ENCODE results near the gene IL31. TPM values are rescaled to one million over a fixed set of nuclear protein-coding genes. Genes with fewer than 3 reads are reported as not detected.

Gene IL31
- total RNA-seq, 3 donors from 2014 or later = not detected

DNA sequence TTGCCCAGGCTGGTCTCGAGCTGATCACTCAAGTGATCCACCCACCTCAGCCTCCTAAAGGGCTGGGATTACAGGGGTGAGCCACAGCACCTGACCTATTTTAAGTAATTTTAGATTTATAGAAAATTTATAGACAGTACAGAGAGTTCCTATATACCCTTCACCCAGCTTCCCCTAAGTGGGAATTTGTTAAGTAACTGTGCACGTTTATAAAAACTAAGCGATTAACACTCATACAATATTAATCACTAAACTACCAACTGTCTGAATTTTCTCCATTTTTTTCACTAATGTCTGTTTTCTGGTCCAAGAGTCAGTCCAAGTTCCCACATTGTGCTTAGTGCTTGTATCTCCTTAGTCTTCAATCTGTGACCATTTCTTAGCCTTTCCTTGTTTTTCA lies 5.5 kb downstream of the IL31 start:
- TF ChIP-seq, protein P1, sequence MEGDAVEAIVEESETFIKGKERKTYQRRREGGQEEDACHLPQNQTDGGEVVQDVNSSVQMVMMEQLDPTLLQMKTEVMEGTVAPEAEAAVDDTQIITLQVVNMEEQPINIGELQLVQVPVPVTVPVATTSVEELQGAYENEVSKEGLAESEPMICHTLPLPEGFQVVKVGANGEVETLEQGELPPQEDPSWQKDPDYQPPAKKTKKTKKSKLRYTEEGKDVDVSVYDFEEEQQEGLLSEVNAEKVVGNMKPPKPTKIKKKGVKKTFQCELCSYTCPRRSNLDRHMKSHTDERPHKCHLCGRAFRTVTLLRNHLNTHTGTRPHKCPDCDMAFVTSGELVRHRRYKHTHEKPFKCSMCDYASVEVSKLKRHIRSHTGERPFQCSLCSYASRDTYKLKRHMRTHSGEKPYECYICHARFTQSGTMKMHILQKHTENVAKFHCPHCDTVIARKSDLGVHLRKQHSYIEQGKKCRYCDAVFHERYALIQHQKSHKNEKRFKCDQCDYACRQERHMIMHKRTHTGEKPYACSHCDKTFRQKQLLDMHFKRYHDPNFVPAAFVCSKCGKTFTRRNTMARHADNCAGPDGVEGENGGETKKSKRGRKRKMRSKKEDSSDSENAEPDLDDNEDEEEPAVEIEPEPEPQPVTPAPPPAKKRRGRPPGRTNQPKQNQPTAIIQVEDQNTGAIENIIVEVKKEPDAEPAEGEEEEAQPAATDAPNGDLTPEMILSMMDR (IDR thresholded peaks at IDR 0.05) = no peak
- ATAC-seq (no peak), DNase-seq (no peak)
- Histone ChIP-seq H3K9me3 (no peaks in the 10 kb centered on the region), H3K36me3 (ENCODE audit: low read depth) (no peaks in the 10 kb centered on the region), H3K4me3 (no peak overlapping the region), H3K4me1 (ENCODE audit: low read depth) (no peaks in the 10 kb centered on the region)
- intact Hi-C loops (cut with DNase I, micrococcal nuclease) = no loop called here

DNA sequence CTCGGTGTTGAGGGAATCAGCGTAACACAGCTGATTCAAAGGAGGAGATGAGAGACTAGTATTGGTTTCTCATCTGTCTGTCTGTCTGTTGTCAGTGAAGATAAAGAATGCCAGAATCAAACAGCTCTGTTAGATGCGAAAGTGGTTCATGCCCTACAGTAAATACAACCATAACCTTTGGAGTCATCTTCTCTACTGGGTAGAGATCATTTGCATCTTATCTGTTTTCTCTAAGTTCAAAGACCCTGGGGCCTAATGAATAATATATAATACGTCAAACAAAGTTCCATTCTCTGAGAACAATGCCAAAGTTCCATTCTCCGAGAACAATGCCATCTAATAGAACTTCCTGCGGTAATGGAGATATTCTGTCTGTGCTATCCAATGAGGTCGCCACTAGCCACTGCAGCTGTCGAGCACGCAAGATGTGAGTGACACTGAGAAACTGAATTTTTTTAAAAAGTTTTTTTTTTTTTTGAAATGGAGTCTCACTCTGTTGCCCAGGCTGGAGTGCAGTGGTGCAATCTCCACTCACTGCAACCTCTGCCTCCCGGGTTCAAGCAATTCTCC lies 6.6 kb downstream of the IL31 start:
- Histone ChIP-seq H3K36me3 (ENCODE audit: low read depth) (no peaks in the 10 kb centered on the region), H3K9me3 (no peaks in the 10 kb centered on the region), H3K4me1 (ENCODE audit: low read depth) (no peaks in the 10 kb centered on the region), H3K4me3 (no peak overlapping the region)
- no peak for DNase-seq
- TF ChIP-seq, protein P1 (IDR thresholded peaks at IDR 0.05) = no peak
- ATAC-seq = no peak
- intact Hi-C loops (cut with DNase I, micrococcal nuclease) = no loop called here

DNA sequence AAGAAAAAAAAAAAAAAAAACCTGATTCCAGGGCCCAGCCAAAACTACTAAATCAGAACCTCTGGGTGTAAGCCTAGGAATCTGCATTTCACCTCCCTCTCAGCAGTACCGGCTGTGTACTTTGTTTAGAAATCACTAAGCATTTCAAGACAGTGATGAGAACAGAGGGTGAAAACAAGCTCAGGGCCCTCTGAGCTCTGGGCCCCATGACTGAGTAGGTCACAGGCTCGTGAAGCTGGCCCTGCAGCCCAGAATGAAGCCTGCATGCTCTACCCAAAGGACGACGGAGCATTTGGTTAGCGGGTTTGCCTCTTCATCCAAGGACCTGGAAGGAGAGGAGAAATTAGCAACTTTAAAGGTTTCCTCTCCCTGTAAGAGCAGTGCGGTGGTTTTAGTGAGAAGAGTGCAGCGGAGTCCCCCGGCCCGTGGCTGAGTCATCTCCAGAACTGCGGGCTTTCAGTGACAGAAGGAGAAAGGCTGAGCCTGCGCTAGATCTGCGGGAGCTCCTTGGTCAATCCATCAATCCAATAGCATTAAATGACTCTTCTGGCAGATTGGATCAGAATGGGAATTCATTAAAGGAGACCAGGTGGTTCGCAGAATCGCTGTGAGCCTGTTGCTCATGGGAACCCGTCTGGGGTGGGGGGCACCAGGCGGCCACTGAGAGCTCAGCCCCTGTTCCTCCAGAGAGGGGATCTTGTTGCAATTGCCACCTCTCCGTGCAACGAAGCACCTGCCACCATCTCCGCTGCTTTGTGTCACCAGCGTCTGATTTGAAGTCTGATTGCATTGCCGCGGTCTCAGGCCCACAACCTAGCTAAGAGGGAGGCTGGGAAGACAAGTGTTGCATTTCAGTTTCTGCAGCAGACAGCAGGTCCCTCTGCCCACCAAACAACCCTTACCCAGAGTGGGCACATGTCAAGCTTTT lies 7.3 kb downstream of the IL31 start:
- ATAC-seq (peak; percentile 25), DNase-seq (no peak)
- no peaks in the 10 kb centered on the region for H3K4me1 ChIP-seq (ENCODE audit: low read depth)
- no peaks in the 10 kb centered on the region for H3K36me3 ChIP-seq (ENCODE audit: low read depth)
- TF ChIP-seq, protein P1 (IDR thresholded peaks at IDR 0.05) = no peak
- intact Hi-C loops (cut with DNase I, micrococcal nuclease) = no loop called here
- H3K9me3 ChIP-seq = no peaks in the 10 kb centered on the region
- no peak overlapping the region for H3K4me3 ChIP-seq

DNA sequence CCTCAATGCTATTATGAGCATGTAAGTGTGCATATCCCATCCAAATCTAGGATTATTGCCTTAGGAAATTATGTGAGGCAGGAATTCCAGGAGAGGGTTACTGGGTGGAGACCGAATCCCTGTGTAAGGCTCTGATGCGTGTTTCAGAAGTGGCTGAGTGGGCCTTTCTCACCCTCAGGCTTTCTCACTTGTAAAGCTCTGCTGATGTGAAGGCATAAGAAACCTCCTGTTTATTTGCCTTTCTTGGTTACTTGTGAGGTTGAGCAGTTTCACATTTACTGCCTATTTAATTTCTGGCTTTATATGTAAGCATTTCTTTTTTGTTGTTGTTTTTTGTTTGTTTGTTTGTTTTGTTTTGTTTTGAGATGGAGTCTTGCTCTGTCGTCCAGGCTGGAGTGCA lies 11.0 kb downstream of the IL31 start:
- H3K9me3 ChIP-seq = no peaks in the 10 kb centered on the region
- ATAC-seq = no peak
- no peaks in the 10 kb centered on the region for H3K36me3 ChIP-seq (ENCODE audit: low read depth)
- DNase-seq = no peak
- no peak overlapping the region for H3K4me3 ChIP-seq
- TF ChIP-seq, protein P1 (IDR thresholded peaks at IDR 0.05) = no peak
- intact Hi-C loops (cut with DNase I, micrococcal nuclease) = no loop called here
- no peaks in the 10 kb centered on the region for H3K4me1 ChIP-seq (ENCODE audit: low read depth)

DNA sequence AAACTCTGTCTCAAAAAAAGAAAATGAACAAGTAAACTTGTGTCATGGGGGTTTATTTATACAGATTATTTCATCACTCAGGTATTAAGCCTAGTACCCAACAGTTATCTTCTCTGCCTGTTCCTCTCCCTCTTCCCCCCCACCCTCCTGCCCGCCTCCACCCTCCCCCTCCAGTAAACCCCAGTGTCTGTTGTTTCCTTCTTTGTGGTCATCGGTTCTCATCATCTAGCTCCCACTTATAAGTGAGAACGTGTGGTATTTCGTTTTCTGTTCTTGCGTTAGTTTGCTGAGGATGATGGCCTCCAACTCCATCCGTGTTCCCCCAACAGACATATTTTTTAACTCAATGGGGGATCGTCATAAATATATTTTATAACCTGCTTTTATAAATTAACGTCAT lies 12.3 kb downstream of the IL31 start:
- ATAC-seq (no peak), DNase-seq (no peak)
- H3K4me3 ChIP-seq = no peak overlapping the region
- TF ChIP-seq, protein P1 (IDR thresholded peaks at IDR 0.05) = no peak
- intact Hi-C loops (cut with DNase I, micrococcal nuclease) = no loop called here
- H3K36me3 ChIP-seq (ENCODE audit: low read depth) = no peaks in the 10 kb centered on the region
- H3K4me1 ChIP-seq (ENCODE audit: low read depth) = no peaks in the 10 kb centered on the region
- H3K9me3 ChIP-seq = no peaks in the 10 kb centered on the region
